SK-N-SH (cell line): ENCODE data around the gene BBX. TPM values are rescaled to one million over a fixed set of nuclear protein-coding genes. Genes with fewer than 3 reads are reported as not detected.

ENCODE experiments used
- CTCF ChIA-PET: fragments of 300-600, 350-600 bp; formaldehyde crosslinking; extraction: SDS; loops from one replicate; lab custom pipeline; 2021; lab: Yijun Ruan, JAX
- POLR2A ChIA-PET: fragments of 350-600 bp; sonication (Branson Sonifier 250); formaldehyde crosslinking; extraction: SDS; loops from one replicate; lab custom pipeline; 2020; ENCODE audit warnings: antibody characterized with exemption, inconsistent platforms; lab: Yijun Ruan, JAX
- DNase-seq: peaks from one replicate; pipeline ENCODE4 v3.0.0; 2012
- H2AFZ ChIP-seq: fragments of 200-600 bp; sonication (generic); 2 replicates; pipeline ENCODE4 v1.8.1; 2016; ENCODE audit warnings: antibody characterized with exemption, mild to moderate bottlenecking, low read depth
- H3F3A ChIP-seq: fragments of 200-600 bp; sonication (generic); replicated peaks from 2 replicates; pipeline ENCODE3; 2016; ENCODE audit warnings: antibody characterized with exemption, mild to moderate bottlenecking; ENCODE audit not compliant: insufficient read depth
- H3K27ac ChIP-seq, 2 experiments: fragments of 200-500 bp in 1 of 2; fragments of 200-600 bp in 1 of 2; sonication (Bioruptor generic) in 1 of 2; sonication (generic), shearing (Covaris generic) in 1 of 2; 2 replicates each; pipeline versions ENCODE4 v1.5.1 to v1.6.1; 2014 to 2016; ENCODE audit warnings: low read depth in 2 of 2, inconsistent platforms in 1 of 2, low read length in 1 of 2, mild to moderate bottlenecking in 1 of 2, mixed read lengths in 1 of 2
- H3K27me3 ChIP-seq: fragments of 200-600 bp; sonication (generic), shearing (Covaris generic); 2 replicates; pipeline ENCODE4 v1.6.1; 2016; ENCODE audit warnings: mixed run types; ENCODE audit not compliant: insufficient read depth
- H3K36me3 ChIP-seq, 2 experiments: fragments of 200-500 bp in 1 of 2; fragments of 200-600 bp in 1 of 2; sonication (Bioruptor generic) in 1 of 2; sonication (generic) in 1 of 2; replicated peaks in 1 of 2; 2 replicates each; pipeline versions ENCODE3 to v1.5.1; 2014 to 2016; ENCODE audit warnings: low read length in 1 of 2, mild to moderate bottlenecking in 1 of 2; ENCODE audit not compliant: insufficient read depth in 2 of 2, control insufficient read depth in 1 of 2
- H3K4me1 ChIP-seq, 2 experiments: fragments of 200-500 bp in 1 of 2; fragments of 200-600 bp in 1 of 2; sonication (Bioruptor generic) in 1 of 2; sonication (generic), shearing (Covaris generic) in 1 of 2; 2 replicates each; pipeline versions ENCODE4 v1.5.1 to v1.6.1; 2014 to 2016; ENCODE audit warnings: low read depth in 1 of 2, low read length in 1 of 2, mixed run types in 1 of 2; ENCODE audit not compliant: insufficient read depth in 2 of 2, control insufficient read depth in 1 of 2
- H3K4me2 ChIP-seq: fragments of 200-600 bp; sonication (generic), shearing (Covaris generic); 2 replicates; pipeline ENCODE4 v1.6.1; 2017; ENCODE audit warnings: mixed run types
- H3K4me3 ChIP-seq, 2 experiments: fragments of 200-500 bp in 1 of 2; fragments of 200-600 bp in 1 of 2; sonication (Bioruptor generic) in 1 of 2; sonication (generic), shearing (Covaris generic) in 1 of 2; 2 replicates each; pipeline versions ENCODE4 v1.5.1 to v1.8.1; 2014 to 2016; ENCODE audit warnings: low read depth in 2 of 2, inconsistent platforms in 1 of 2, low read length in 1 of 2, mild to moderate bottlenecking in 1 of 2, mixed read lengths in 1 of 2, moderate library complexity in 1 of 2
- H3K79me2 ChIP-seq: fragments of 200-600 bp; sonication (generic); 2 replicates; pipeline ENCODE4 v1.8.1; 2017; ENCODE audit warnings: mild to moderate bottlenecking; ENCODE audit not compliant: insufficient read depth
- H3K9ac ChIP-seq: fragments of 200-600 bp; sonication (generic); 2 replicates; pipeline ENCODE4 v1.6.1; 2017; ENCODE audit warnings: mixed run types
- H3K9me2 ChIP-seq: fragments of 200-600 bp; sonication (generic); 2 replicates; pipeline ENCODE4 v1.6.1; 2017; ENCODE audit warnings: mixed run types
- H3K9me3 ChIP-seq: fragments of 200-600 bp; sonication (generic); 2 replicates; pipeline ENCODE4 v1.6.1; 2017; ENCODE audit warnings: mixed run types, mild to moderate bottlenecking, moderate library complexity
- H4K20me1 ChIP-seq: fragments of 200-600 bp; sonication (generic); 2 replicates; pipeline ENCODE4 v1.6.1; 2017; ENCODE audit warnings: mild to moderate bottlenecking, mixed run types; ENCODE audit not compliant: insufficient read depth
- CHD2 ChIP-seq: fragments of 150-350 bp; IDR thresholded peaks from 2 replicates; pipeline ENCODE4 v1.6.1; 2018; ENCODE audit warnings: low read length; ENCODE audit not compliant: partially characterized antibody
- EP300 ChIP-seq, 2 experiments: IDR thresholded peaks; 2 replicates each; pipeline versions ENCODE4 v1.4.0 to v1.6.1; 2012; ENCODE audit warnings: borderline replicate concordance in 1 of 2, low read depth in 1 of 2, low read length in 1 of 2
- EZH2phosphoT487 ChIP-seq: fragments of 200-600 bp; sonication (generic); IDR thresholded peaks from 2 replicates; pipeline ENCODE4 v1.6.1; 2017; ENCODE audit warnings: low read depth, mixed run types, mild to moderate bottlenecking, antibody characterized with exemption, moderate library complexity, borderline replicate concordance
- FOSL2 ChIP-seq: IDR thresholded peaks from 2 replicates; pipeline ENCODE4 v1.4.0; 2012; ENCODE audit warnings: low read depth, mild to moderate bottlenecking, moderate library complexity, borderline replicate concordance
- FOXJ3 ChIP-seq: sonication (generic); formaldehyde crosslinking; IDR thresholded peaks from 2 replicates; pipeline ENCODE4 v1.5.1; 2020; ENCODE audit warnings: mild to moderate bottlenecking, missing genetic modification reagents
- FOXM1 ChIP-seq: IDR thresholded peaks from 2 replicates; pipeline ENCODE4 v1.4.0; 2012; ENCODE audit warnings: low read depth, mild to moderate bottlenecking
- GABPA ChIP-seq: IDR thresholded peaks from 2 replicates; pipeline ENCODE4 v1.4.0; 2012; ENCODE audit warnings: low read depth, mild to moderate bottlenecking
- JUND ChIP-seq: IDR thresholded peaks from 2 replicates; pipeline ENCODE4 v1.4.0; 2012
- MXI1 ChIP-seq: IDR thresholded peaks from 2 replicates; pipeline ENCODE4 v1.6.1; 2012; ENCODE audit warnings: mild to moderate bottlenecking, low read depth, low read length, improper control_type of control experiment
- NFIC ChIP-seq: IDR thresholded peaks from 2 replicates; pipeline ENCODE4 v1.4.0; 2012; ENCODE audit warnings: borderline replicate concordance
- NRF1 ChIP-seq: IDR thresholded peaks from 2 replicates; pipeline ENCODE4 v1.6.1; 2012; ENCODE audit warnings: low read depth, mild to moderate bottlenecking, low read length
- POLR2AphosphoS5 ChIP-seq: IDR thresholded peaks from 2 replicates; pipeline ENCODE4 v1.6.1; 2012; ENCODE audit warnings: low read depth, low read length
- RFX5 ChIP-seq: IDR thresholded peaks from 2 replicates; pipeline ENCODE4 v1.6.1; 2012; ENCODE audit warnings: mild to moderate bottlenecking, improper control_type of control experiment, low read length
- RXRA ChIP-seq: IDR thresholded peaks from 2 replicates; pipeline ENCODE4 v1.4.0; 2012; ENCODE audit warnings: low read depth, mild to moderate bottlenecking, borderline replicate concordance
- SIN3A ChIP-seq: IDR thresholded peaks from 2 replicates; pipeline ENCODE4 v1.6.1; 2012; ENCODE audit warnings: low read depth, mild to moderate bottlenecking, low read length, moderate library complexity, borderline replicate concordance
- TCF12 ChIP-seq: IDR thresholded peaks from 2 replicates; pipeline ENCODE4 v1.4.0; 2012
- WGBS: methylation state at CpG from one replicate; pipeline ENCODE4 v1.1.6; 2017; ENCODE audit warnings: low lambda C conversion rate; 5-methylcytosine and 5-hydroxymethylcytosine counted together
- polyA plus RNA-seq, 3 experiments: library from polyadenylated mRNA; depleted of rRNA; stranded (reverse); fragments of >200 nt; gene quantifications; 2 replicates each; pipeline ENCODE4 v1.2.3, GENCODE V29; 2012
- TF ChIP-seq, protein P1 (sequence below): IDR thresholded peaks from 2 replicates; pipeline ENCODE4; 2012
- TF ChIP-seq, protein P2 (sequence below): fragments of 150-350 bp; IDR thresholded peaks from 2 replicates; pipeline ENCODE4 v1.6.1; 2016; ENCODE audit warnings: mild to moderate bottlenecking, low read depth, low read length
- TF ChIP-seq, protein P3 (sequence below): IDR thresholded peaks from 2 replicates; pipeline ENCODE4 v1.4.0; 2012; ENCODE audit warnings: low read depth, borderline replicate concordance

Gene BBX
- polyA plus RNA-seq, 1 of the 3 experiments (the other 2 are of a cell fraction), result 14.2 TPM

DNA sequence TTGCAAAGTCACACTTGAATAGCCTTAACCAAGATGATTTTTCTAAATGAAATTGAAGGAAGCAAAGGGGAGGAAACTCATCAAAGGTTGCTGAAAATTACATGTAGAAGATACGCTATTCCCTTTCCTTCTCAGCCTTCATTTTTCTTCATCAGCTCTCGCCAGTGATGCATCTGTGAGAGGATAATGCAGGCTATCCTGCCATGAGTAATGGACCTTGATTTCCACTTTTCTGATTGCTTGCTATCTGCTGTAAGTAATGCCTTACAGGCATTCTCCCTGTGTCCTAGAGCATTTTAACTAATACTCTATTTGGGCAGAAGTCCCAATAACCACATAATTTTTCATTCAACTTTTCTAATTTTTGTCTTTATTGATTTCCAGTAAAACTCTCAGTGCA is 162.6 kb downstream of the BBX start:
- H3K36me3 ChIP-seq, result no peaks in the 10 kb centered on the region
- no peaks in the 10 kb centered on the region for H4K20me1 ChIP-seq
- no peaks in the 10 kb centered on the region for H3K27me3 ChIP-seq
- H3K4me2 ChIP-seq, result no peak overlapping the region
- H3K4me3 ChIP-seq, result no peak overlapping the region
- peaks cover 0 to 17% of the 10 kb centered on the region in 2 experiments; a peak in 3 of 4 replicates for H3K4me1 ChIP-seq
- H3K9me3 ChIP-seq, result no peaks in the 10 kb centered on the region
- H2AFZ ChIP-seq, result no peak overlapping the region
- H3K9me2 ChIP-seq, result no peaks in the 10 kb centered on the region
- 89% methylated on average over 2 of the region's 2 CpGs for WGBS
- no peak for DNase-seq
- no peak for TF ChIP-seq RFX5
- no peak overlapping the region for H3K9ac ChIP-seq
- ChIA-PET POLR2A (no interaction called here), CTCF (interaction anchor here (1.1 to 2.5 kb wide), 5 partner anchors 10 to 264 kb away, joined by 3 to 13 read pairs (median 7); no protein-coding TSS in a partner anchor)
- H3K79me2 ChIP-seq, result no peaks in the 10 kb centered on the region
- H3F3A ChIP-seq, result no peaks in the 10 kb centered on the region
- H3K27ac ChIP-seq, result no peak overlapping the region

DNA sequence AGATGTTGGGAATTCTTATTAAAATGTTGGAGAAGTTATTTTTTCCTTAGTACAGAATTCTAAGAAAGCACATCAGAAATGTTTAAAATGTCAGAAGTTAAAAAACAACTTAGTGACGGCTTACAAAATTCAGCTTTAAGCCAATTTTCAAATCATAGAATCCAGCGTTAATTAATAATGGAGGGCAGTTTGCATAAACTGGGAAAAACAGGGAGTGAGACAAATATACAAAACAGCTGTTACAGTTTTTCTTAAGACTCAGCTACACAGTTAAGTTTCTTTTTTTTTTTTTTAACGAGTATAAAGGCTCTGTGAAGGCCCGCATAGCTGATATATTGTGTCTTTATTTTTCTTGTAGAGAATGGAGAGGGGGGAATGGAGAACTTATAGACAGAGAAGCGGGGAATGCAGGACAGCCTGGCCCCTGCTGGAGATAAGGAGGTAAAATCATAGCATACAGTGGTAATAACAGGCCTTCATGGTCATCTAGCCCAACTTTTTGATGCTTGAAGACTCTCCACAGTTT is 164.4 kb downstream of the BBX start:
- no peak for DNase-seq
- peaks cover 0 to 17% of the 10 kb centered on the region in 2 experiments; a peak in 3 of 4 replicates for H3K4me1 ChIP-seq
- H4K20me1 ChIP-seq, result no peaks in the 10 kb centered on the region
- H3K27me3 ChIP-seq, result no peaks in the 10 kb centered on the region
- peaks cover 5% of the 10 kb centered on the region for H3F3A ChIP-seq
- no peak overlapping the region for H3K4me3 ChIP-seq
- WGBS, result 96% methylated on average over 5 of the region's 5 CpGs
- no peaks in the 10 kb centered on the region for H3K79me2 ChIP-seq
- H3K27ac ChIP-seq, result no peak overlapping the region
- no peaks in the 10 kb centered on the region for H3K36me3 ChIP-seq
- no peak overlapping the region for H2AFZ ChIP-seq
- no peak overlapping the region for H3K4me2 ChIP-seq
- TF ChIP-seq JUND (no peak), GABPA (no peak), NRF1 (no peak), POLR2AphosphoS5 (no peak), FOXJ3 (no peak), CHD2 (no peak), NFIC (no peak), FOSL2 (no peak), RXRA (no peak), EP300 (IDR thresholded peaks at IDR 0.05; ENCODE audit: borderline replicate concordance in 1 of 2, low read depth in 1 of 2, low read length in 1 of 2) (no peak), TCF12 (no peak), MXI1 (no peak), EZH2phosphoT487 (no peak), SIN3A (no peak), FOXM1 (no peak)
- TF ChIP-seq, protein P1, sequence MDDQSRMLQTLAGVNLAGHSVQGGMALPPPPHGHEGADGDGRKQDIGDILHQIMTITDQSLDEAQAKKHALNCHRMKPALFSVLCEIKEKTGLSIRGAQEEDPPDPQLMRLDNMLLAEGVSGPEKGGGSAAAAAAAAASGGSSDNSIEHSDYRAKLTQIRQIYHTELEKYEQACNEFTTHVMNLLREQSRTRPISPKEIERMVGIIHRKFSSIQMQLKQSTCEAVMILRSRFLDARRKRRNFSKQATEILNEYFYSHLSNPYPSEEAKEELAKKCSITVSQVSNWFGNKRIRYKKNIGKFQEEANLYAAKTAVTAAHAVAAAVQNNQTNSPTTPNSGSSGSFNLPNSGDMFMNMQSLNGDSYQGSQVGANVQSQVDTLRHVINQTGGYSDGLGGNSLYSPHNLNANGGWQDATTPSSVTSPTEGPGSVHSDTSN, result no peak
- TF ChIP-seq, protein P2, sequence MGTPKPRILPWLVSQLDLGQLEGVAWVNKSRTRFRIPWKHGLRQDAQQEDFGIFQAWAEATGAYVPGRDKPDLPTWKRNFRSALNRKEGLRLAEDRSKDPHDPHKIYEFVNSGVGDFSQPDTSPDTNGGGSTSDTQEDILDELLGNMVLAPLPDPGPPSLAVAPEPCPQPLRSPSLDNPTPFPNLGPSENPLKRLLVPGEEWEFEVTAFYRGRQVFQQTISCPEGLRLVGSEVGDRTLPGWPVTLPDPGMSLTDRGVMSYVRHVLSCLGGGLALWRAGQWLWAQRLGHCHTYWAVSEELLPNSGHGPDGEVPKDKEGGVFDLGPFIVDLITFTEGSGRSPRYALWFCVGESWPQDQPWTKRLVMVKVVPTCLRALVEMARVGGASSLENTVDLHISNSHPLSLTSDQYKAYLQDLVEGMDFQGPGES, result no peak
- TF ChIP-seq, protein P3, sequence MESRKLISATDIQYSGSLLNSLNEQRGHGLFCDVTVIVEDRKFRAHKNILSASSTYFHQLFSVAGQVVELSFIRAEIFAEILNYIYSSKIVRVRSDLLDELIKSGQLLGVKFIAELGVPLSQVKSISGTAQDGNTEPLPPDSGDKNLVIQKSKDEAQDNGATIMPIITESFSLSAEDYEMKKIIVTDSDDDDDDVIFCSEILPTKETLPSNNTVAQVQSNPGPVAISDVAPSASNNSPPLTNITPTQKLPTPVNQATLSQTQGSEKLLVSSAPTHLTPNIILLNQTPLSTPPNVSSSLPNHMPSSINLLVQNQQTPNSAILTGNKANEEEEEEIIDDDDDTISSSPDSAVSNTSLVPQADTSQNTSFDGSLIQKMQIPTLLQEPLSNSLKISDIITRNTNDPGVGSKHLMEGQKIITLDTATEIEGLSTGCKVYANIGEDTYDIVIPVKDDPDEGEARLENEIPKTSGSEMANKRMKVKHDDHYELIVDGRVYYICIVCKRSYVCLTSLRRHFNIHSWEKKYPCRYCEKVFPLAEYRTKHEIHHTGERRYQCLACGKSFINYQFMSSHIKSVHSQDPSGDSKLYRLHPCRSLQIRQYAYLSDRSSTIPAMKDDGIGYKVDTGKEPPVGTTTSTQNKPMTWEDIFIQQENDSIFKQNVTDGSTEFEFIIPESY, result no peak
- H3K9ac ChIP-seq, result no peak overlapping the region
- H3K9me2 ChIP-seq, result no peaks in the 10 kb centered on the region
- no peaks in the 10 kb centered on the region for H3K9me3 ChIP-seq
- POLR2A ChIA-PET, result no interaction called here
- CTCF ChIA-PET, result interaction anchor here (1.0 to 5.9 kb wide), 3 partner anchors 10 to 54 kb away, joined by 3 to 64 read pairs (median 29); no protein-coding TSS in a partner anchor
